Urothelium cell line (cell line): Measurements from ENCODE around the gene SRGAP3.
A peak's percentile ranks its signal among the peaks of the same experiment; 100 is the strongest.

Experiments
- DNase-seq: peaks from one replicate; pipeline ENCODE4 v3.0.0; 2011; ENCODE audit warnings: low spot score, mixed read lengths
- FAIRE-seq: peaks from 2 replicates; lab custom pipeline; 2011; peaks lifted over from hg19 to GRCh38; lab: Jason Lieb, UNC

The SRGAP3 gene

GRCh38 chr3:8952130-8952529, 297.3 kb downstream of the SRGAP3 start:
- no peak for DNase-seq

GRCh38 chr3:8945890-8946600, 303.4 kb downstream of the SRGAP3 start:
- DNase-seq = no peak
- FAIRE-seq = peak; percentile 76

More at GRCh38 chr3:8952130-8952529, 297.3 kb downstream of the SRGAP3 start:
- FAIRE-seq = no peak

- no peak for FAIRE-seq
- no peak for DNase-seq
Observed at GRCh38 chr3:8942746-8943488, 306.5 kb downstream of the SRGAP3 start.

- FAIRE-seq (no peak), DNase-seq (no peak)
Observed at GRCh38 chr3:8942115-8942514, 307.3 kb downstream of the SRGAP3 start.

GRCh38 chr3:8938021-8938420, 311.4 kb downstream of the SRGAP3 start:
- DNase-seq = peak; percentile 18
- FAIRE-seq = no peak

GRCh38 chr3:8937064-8938020, 312.1 kb downstream of the SRGAP3 start:
- FAIRE-seq (no peak), DNase-seq (peak; percentile 54)

- no peak for FAIRE-seq
Observed at GRCh38 chr3:8932507-8932906, 316.9 kb downstream of the SRGAP3 start.

GRCh38 chr3:8931342-8931741, 318.1 kb downstream of the SRGAP3 start:
- DNase-seq = no peak
- FAIRE-seq = no peak

More at GRCh38 chr3:8932507-8932906, 316.9 kb downstream of the SRGAP3 start:
- no peak for DNase-seq
